HTERT RPE-1 (cell line): Measurements from ENCODE around the gene LANCL2.
"Not testable (repeated sequence)": the region's sequence is repeated elsewhere in the genome, so short reads cannot be mapped to it uniquely, and the experiment has no call there.

Experiments used
- in situ Hi-C: fragments of 300-500 bp; cut with MboI; formaldehyde crosslinking; loops from 4 replicates; pipeline ENCODE4 v1.14.3; 2020; ENCODE audit warnings: low sequenced_read_pairs

The LANCL2 gene

DNA sequence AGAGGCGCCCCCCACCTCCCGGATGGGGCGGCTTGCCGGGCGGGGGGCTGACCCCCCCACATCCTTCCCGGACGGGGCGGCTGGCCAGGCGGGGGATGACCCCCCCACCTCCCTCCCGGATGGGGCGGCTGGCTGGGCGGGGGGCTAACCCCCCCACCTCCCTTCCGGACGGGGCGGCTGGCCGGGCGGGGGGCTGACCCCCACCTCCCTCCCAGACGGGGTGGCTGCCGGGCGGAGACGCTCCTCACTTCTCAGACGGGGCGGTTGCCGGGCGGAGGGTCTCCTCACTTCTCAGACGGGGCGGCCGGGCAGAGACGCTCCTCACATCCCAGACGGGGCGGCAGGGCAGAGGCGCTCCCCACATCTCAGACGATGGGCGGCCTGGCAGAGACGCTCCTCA is 37.4 kb downstream of the LANCL2 start:
- in situ Hi-C loops, result not testable (repeated sequence)

DNA sequence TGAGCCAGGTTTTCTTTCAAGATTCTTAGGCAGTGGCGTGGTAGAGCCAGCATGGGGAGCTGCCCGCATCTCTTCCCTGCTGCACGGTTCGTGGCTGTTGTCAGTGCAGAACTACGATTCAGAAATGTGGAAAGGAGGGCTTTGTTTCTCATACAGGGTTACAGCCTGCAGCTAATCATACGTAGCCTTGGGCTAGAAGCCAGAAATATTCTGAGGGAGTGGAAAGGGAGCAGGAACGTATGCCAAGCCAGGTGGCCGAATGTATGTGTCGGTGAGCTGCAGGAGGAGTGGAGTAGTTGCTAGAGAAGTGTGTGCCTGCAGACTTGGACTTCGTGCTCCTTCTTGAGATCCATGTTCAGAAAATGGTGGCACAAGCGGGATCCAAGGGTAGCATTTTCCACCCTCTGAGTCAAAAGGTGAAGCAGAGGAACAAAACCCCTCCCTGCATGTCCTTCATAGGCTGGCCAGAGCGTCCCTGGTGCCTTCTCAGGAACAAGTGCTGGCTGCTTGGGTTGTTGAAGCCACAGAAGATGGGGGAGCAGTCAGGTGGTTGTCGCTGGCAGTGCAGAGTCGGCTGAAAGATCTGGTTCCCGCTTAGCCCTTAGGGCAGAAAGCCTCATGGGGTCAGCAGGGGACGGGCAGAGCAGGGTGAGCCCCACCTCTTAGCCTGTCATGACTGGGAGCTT is 40.9 kb downstream of the LANCL2 start:
- in situ Hi-C loops, result no loop called here

DNA sequence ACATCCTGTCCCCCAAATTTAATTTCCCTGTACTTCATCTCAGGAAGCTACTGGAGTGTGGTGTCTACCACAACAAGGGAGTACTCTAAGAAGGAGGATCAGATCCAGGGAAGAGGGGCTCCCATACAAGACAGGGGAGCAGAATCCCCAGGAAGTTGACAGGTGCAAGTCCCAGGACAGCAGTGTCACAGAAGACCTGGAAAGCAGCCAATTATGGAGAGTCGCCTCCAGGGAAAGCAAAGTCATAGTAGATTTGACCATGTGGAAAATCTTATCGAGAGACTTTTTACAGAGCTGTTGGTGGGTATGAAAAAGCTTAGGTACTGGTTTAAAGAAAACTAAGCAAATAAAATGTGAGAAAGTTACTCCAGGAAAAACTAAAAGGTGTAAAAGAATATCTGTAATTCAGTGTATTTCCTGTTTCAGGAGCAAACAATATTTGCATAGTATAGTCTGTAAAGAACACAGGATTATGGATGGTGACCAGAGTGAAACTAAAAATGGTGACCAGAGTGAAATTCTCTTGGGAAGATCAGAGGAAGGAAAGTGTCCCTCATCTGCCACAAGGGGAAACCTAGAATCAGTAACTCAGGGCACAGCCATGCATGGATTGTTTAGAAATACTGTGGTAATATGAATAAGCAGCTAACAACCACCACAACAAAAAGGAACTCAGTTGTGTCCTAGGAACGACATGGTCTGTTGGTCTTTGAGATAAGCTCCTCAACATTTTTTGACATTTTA is 44.5 kb downstream of the LANCL2 start:
- in situ Hi-C loops, result no loop called here

DNA sequence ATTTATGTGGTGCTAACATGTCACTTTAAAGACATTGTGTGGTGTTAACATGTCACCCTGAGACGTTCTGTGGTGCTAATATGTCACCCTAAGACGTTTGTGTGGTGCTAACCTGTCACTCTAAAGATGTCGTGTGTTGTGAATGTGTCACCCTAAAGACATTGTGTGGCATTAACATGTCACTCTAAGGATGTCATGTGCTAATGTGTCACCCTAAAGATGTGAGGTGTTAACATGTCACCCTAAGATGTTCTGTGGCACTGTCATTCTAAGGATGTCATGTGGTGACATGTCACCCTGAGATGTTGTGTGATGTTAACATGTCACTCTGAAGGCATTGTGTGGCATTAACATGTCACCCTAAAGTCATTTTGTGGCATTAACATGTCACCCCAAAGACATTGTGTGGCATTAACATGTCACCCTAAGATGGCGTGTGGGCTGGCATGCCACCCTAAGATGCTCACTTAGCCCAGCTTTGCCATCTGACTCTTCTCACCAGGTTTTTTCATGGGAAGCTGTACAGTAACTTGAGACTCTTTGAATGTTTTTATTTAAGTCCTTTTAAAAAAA is 45.6 kb downstream of the LANCL2 start:
- in situ Hi-C loops, result no loop called here

DNA sequence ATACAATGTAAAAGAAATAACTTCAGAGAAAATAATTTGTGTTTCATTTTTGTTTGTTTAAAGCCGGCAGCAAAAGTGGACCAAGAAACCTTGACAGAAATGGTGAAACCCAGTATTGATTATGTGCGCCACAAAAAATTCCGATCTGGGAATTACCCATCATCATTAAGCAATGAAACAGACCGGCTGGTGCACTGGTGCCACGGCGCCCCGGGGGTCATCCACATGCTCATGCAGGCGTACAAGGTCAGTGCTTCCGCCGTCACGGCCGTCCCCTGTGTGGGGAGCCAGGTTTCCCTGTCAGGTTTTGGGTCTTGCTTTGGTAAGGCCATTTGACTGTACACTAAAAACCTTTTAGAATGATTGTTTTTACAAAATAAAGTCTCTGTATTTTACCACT is 46.7 kb downstream of the LANCL2 start:
- in situ Hi-C loops, result no loop called here

DNA sequence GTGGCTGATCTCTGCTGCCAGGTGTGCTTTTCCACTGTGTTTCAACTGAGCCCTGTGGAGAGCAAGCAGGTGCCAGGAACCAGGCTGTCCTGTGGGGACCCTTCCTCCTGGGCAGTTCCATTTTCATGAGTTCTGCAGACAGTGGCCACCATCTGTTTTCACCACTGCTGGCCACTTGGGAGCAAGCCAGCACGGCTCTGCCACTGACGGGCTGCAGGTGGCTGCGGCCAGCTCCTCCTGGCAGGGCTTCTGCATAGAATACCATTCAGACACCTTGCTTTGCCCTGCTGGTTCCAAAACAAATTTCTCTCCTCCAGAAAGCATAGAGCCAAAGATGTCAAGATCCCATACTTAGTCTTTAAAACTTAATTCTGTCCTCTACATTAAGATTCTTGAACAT is 48.3 kb downstream of the LANCL2 start:
- in situ Hi-C loops, result no loop called here

DNA sequence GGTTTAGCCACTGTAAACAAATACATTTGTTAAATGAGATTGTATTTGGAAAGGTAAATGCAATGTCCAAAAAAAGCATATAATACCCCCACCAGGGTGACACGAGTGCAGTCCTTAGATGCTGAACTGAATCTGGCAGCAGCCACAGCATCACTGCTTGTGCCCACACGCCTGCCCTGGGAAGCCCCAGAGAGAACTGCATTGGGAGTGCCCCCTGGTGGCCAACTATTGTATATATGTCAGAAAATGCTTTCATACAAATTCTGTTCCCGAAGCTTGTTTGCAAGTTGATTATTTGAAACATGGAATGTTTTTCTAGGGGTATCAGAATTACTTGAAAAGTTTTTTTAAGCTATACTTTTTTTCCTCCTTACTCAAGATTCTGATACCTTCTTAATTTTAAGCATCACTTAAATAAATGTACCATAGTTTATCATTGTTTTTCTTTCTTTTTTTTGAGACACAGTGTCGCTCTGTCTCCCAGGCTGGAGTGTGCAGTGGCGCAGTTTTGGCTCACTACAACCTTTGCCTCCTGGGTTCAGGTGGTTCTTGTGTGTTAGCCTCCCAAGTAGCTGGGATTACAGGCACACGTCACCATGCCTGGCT is 50.1 kb downstream of the LANCL2 start:
- in situ Hi-C loops, result no loop called here

DNA sequence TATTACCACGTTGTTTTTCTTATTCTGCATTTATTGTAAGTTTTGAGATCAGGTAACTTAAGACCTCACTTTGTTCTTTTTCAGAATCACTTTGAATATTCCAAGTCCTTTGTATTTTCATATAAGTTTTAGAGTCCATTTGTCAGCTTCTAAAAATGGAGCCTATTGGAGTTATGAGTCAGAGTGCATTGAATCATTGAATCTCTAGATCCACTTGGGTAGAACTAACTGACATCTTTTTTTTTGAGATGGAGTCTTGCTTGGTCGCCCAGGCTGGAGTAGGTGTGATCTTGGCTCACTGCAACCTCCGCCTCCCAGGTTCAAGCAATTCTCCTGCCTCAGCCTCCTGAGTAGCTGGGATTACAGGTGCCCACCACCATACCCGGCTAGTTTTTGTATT is 52.3 kb downstream of the LANCL2 start:
- in situ Hi-C loops, result not testable (repeated sequence)

DNA sequence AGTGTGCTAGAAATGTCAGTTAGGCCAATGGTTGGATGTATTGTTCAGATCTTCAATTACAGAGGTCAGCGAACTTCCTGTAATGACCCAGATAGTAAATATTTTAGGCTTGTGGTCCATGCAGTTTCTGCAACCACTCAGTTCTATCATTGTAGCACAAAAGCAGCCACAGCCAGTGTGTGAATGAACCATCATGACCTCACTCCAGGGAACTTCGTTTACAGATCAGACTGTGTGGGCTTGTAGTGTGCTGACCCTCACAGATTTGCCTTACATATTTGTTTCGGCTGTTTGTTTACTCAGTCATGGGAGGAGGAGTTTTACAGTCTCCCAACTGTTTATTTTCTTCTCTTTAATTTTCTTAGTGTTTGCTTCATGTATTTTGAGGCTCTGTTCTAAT is 55.4 kb downstream of the LANCL2 start:
- in situ Hi-C loops, result no loop called here

DNA sequence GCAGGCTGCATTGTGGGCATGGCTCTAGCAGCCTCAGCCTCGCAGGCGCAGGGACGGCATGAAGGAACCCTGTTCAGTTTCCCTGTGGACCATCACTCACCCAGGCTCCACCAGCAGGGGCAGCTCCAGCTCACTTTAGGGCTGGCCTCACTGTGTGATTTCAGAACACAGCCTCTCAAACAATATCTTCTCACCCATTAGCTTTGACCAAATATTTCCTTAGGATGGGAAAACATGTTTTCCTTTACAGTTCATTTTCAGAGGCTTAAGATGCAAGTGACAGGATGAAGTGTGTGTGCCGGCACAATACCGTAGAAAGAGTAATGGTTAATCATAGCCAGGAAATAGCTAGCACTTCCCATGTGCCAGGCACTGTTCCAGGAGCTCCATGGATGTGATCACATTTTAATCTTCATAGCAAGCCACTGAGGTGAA is 58.2 kb downstream of the LANCL2 start:
- in situ Hi-C loops, result no loop called here

DNA sequence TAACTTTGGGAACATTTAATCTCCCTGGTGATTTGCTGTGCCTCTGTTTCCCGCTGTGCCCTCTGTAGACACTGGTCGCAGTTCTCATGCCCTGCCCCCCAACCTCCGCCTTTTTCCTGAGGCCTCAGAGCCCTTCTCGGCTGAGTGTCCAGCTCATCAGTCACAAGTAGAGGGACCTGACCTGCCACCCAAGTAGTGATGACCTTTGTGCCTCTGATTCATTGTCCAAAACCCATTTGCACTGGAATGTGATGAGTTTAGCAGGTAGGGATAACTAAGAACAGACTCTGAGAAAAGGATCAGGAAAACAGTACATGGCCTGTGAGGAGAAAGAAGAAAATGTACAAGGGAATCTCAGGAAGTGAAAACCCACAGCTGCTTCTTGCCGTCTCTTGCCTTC is 58.8 kb downstream of the LANCL2 start:
- in situ Hi-C loops, result no loop called here

DNA sequence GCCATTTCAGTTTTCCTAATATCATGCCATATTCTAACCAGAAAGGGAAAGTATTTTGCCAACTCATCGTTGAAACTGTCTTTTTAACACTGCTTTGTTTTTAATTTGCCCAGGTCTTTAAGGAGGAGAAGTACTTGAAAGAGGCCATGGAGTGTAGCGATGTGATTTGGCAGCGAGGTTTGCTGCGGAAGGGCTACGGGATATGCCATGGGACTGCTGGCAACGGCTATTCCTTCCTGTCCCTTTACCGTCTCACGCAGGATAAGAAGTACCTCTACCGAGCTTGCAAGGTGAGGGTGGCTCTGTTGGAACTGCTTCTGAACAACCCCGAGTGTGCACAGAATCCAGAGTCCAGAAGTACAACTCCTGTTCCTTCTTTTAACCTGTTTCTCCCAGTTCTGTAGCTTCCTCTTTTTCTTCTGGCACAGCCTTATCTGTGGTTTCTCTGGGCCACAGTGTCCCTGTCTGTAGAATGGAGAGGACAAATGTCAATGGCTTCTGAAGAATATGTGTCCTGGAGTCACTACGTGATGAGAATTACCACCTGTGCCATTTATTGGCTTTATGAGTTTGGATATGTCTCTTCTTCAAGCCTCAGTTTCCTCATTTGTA is 60.1 kb downstream of the LANCL2 start:
- in situ Hi-C loops, result no loop called here

DNA sequence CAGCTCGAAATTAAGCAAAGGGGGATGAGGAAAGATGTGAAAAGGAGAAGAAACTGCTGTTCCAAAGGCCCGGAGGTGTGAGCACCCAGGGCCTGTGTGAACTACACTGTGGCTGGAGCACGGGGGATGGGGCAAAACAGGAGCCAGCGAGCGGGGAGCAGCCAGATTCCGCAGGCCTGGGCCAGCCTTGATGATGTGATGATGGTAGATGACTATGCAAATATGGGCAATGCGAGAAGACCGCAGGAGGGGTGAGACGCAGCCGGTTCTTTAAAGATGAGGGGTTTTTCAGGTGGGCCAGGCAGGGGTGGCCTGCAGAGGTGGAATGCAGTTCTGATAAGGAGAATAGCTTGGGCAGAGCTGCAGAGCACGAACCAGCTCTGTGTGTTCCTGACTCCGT is 61.5 kb downstream of the LANCL2 start:
- in situ Hi-C loops, result no loop called here

DNA sequence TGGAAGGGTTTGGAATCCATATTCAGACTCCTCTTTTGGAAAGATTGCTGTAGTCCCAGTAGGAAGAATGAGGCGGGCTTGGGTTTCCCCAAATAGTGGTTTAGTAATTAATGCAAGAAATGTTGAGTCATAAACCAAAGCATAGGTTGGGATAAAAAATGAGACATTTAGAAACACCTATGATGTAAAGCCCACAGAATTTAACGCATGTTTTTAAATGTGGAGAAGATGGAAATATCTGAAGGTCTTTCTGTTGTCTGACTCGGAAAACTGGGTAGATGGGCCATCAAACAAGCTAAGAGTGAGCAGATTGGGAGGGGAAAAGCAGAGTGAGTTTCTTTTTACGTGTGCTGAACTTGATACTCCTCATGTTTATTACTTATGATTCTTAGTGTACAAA is 62.2 kb downstream of the LANCL2 start:
- in situ Hi-C loops, result no loop called here

DNA sequence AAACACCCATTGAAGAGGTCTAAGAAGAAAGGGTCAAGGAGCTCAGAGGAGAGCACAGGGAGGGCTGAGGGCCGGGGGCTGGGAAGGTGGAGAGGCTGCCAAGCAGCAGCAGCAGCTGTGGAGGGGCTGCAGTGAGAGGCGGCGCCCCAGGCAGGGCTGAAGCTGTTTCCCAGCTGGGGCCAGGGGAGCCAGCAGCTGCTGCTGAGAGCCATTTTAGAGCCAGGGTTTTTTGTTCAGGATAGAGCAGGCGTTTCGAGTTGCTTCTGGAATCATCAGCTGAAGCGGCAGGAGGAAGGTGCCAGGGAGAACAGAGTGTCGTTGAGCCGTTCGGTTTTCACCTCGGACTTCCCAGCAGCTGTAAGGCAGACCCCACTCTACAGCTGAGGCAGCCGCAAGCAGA is 62.7 kb downstream of the LANCL2 start:
- in situ Hi-C loops, result no loop called here

DNA sequence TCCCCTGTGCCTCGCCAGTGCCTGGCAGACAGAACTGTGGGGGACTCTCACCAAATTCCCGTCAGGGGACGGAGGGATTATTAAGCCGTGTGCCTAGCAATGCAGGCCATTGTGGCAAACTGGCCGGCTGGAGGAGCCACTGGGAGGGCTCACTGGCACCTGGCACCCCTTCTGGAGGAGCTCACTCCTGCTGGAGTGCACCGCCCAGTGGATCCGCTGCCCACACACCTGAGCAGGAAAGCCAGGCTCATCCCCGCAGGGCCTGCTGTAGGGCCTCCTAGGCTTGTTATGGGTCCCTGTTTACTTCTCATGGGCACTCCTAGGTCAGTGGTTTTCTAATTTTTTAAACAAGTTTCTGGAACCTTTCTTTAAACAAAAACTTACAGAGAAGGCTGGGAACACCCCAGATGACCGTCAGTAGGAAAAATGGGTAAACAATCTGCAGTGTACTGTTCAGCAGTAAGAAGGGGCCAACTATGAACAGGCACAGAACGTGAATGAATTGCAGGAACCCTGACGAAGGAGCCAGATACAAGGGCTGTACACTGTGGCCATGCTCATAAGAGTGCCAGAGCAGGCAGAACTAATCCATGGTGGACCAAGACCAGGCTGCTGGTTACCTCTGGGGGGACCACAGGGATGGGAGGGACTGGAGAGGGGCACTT is 64.8 kb downstream of the LANCL2 start:
- in situ Hi-C loops, result no loop called here

DNA sequence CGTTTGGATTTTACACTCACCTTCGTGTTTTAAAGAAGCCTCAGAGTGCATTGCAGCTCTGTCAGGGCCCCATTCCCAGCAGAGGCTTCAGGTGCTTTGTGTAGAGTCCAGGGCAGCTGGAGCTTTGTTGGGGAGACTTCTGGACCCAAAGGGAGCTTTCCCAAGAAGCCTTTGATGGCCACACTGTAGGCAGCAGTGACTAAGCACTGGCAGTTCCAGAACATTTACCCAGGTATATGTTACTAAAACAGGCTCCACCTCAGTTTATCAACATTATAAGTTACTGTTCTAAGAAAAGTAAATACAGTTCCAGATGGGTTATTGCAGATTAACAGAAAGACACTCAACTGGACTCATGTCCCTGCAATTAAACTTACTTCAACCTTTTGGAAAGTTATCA is 66.8 kb downstream of the LANCL2 start:
- in situ Hi-C loops, result no loop called here

DNA sequence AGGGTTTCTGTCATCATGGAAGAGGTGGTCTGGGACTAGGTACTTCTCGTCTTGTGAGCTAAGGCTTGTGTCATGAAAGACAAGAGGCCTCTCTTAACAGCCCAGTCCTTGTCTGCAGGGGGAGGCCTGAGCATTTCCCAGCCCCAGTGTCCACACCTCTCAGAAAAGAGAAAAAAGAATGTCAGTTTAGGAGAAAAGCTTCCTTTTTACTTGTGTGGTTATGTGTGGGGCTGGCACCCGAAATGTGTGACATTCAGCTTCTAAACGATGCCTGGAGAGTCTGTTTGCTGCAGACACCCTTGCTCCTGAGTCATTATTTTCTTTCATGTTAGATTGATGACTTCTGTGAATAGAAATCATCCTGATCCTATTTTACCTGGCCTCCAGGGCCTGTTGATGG is 67.4 kb downstream of the LANCL2 start:
- in situ Hi-C loops, result no loop called here

DNA sequence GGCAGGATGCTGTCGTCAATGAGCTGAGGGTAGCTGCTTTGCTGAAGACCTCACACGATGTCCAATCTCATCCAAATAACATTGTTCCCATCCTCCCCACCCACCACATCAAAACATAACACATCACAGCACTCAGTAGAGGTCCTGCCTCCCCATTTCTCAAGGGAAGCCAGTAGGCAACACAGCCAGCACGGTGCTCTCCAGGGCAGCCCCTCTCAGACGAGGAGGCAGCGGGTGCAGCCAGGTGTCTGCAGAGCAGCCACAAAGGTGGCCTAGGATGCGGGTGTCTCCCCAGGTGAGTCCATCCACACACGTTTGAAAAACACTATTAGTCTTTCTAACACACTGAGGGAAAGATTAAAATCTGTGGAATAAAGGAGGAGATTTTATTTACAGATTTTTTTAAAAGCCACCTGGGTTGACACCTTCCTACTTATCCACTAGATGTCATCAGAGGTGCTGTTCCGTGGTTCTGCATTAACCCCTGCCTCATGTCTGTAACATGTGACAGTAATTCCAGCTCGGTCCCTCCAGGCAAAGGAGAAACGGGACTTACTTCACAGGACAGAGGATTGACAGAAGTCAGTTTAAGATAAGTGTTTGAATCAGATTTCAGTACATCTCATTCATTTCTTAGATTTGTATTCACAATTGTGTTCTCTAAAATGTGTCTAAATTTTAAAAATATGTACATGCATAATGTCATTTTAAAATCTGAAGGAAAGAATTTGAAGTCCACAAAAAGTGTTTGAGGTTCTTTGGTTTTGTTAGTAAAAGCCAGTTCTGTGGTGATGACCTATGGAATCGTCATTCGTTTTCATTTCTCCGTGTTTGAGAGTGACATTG is 68.0 kb downstream of the LANCL2 start:
- in situ Hi-C loops, result no loop called here

DNA sequence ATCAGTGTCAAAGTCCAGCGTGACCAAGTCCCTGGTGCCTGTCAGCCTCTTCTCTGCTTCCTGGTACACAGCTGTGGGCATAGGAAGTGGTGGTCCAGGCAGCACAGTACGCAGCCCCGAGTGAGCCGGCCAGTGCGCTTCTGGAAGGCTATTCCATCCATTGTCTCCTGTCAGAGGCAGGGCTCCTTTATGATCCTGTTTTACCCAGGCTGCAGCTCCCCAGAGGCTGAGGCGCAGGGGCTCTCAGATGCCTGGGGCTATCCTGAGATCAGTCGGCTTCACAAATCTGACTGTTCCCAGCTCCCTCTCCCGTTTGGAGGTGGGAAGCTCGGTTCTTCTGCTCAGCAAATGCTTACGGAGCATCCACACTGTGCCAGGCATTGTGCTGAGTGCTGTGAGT is 70.3 kb downstream of the LANCL2 start:
- in situ Hi-C loops, result no loop called here
